ENCODE measurements around the gene SCN2A. TPM values are rescaled to one million over a fixed set of nuclear protein-coding genes. Genes with fewer than 3 reads are reported as not detected.

The SCN2A gene
- total RNA-seq, 1 donor from 2014 or later, result 2.9 TPM

GRCh38 chr2:165414187-165414586, 175.0 kb downstream of the SCN2A start:
- peaks cover 28% of the 10 kb centered on the region for H3K9me3 Mint-ChIP-seq
- no peak for DNase-seq (ENCODE audit: low spot score in 2 of 2, unreplicated experiment in 2 of 2)
- H3K4me1 Mint-ChIP-seq, result peaks cover 2% of the 10 kb centered on the region
- H3K27ac Mint-ChIP-seq, result no peak overlapping the region
- H3K4me3 Mint-ChIP-seq, result no peak overlapping the region
- TF ChIP-seq CTCF (IDR thresholded peaks at IDR 0.05; ENCODE audit: unreplicated experiment), result no peak
- no peaks in the 10 kb centered on the region for H3K36me3 Mint-ChIP-seq
- no peaks in the 10 kb centered on the region for H3K27me3 Mint-ChIP-seq (ENCODE audit: low read depth)

- Mint-ChIP-seq H3K36me3 (no peaks in the 10 kb centered on the region), H3K4me3 (no peak overlapping the region), H3K27ac (no peak overlapping the region), H3K27me3 (ENCODE audit: low read depth) (no peaks in the 10 kb centered on the region), H3K9me3 (peaks cover 36% of the 10 kb centered on the region), H3K4me1 (no peaks in the 10 kb centered on the region)
- TF ChIP-seq CTCF (IDR thresholded peaks at IDR 0.05; ENCODE audit: unreplicated experiment), result no peak
- DNase-seq (ENCODE audit: low spot score in 2 of 2, unreplicated experiment in 2 of 2), result no peak
These were observed 177.8 kb downstream of the SCN2A start for GRCh38 chr2:165417009-165417408.

GRCh38 chr2:165420231-165420630, 181.0 kb downstream of the SCN2A start:
- no peak overlapping the region for H3K27ac Mint-ChIP-seq
- no peak for DNase-seq (ENCODE audit: low spot score in 2 of 2, unreplicated experiment in 2 of 2)
- TF ChIP-seq CTCF (IDR thresholded peaks at IDR 0.05; ENCODE audit: unreplicated experiment), result no peak
- H3K27me3 Mint-ChIP-seq (ENCODE audit: low read depth), result no peaks in the 10 kb centered on the region
- peaks cover 8% of the 10 kb centered on the region for H3K36me3 Mint-ChIP-seq
- H3K9me3 Mint-ChIP-seq, result peaks cover 44% of the 10 kb centered on the region
- no peak overlapping the region for H3K4me3 Mint-ChIP-seq
- H3K4me1 Mint-ChIP-seq, result no peaks in the 10 kb centered on the region

GRCh38 chr2:165423081-165423480, 183.9 kb downstream of the SCN2A start:
- no peaks in the 10 kb centered on the region for H3K4me1 Mint-ChIP-seq
- no peak overlapping the region for H3K27ac Mint-ChIP-seq
- H3K27me3 Mint-ChIP-seq (ENCODE audit: low read depth), result no peaks in the 10 kb centered on the region
- H3K9me3 Mint-ChIP-seq, result peaks cover 21% of the 10 kb centered on the region
- TF ChIP-seq CTCF (IDR thresholded peaks at IDR 0.05; ENCODE audit: unreplicated experiment), result no peak
- peaks cover 8% of the 10 kb centered on the region for H3K36me3 Mint-ChIP-seq
- DNase-seq (ENCODE audit: low spot score in 2 of 2, unreplicated experiment in 2 of 2), result no peak
- H3K4me3 Mint-ChIP-seq, result no peak overlapping the region

GRCh38 chr2:165425556-165425955, 186.3 kb downstream of the SCN2A start:
- H3K27ac Mint-ChIP-seq, result no peak overlapping the region
- no peaks in the 10 kb centered on the region for H3K27me3 Mint-ChIP-seq (ENCODE audit: low read depth)
- no peak for TF ChIP-seq CTCF (IDR thresholded peaks at IDR 0.05; ENCODE audit: unreplicated experiment)
- H3K36me3 Mint-ChIP-seq, result peaks cover 8% of the 10 kb centered on the region
- H3K4me3 Mint-ChIP-seq, result no peak overlapping the region
- H3K9me3 Mint-ChIP-seq, result peaks cover 21% of the 10 kb centered on the region
- DNase-seq (ENCODE audit: low spot score in 2 of 2, unreplicated experiment in 2 of 2), result no peak
- no peaks in the 10 kb centered on the region for H3K4me1 Mint-ChIP-seq

- Mint-ChIP-seq H3K4me1 (no peaks in the 10 kb centered on the region), H3K27ac (no peak overlapping the region), H3K9me3 (peaks cover 9% of the 10 kb centered on the region), H3K27me3 (ENCODE audit: low read depth) (no peaks in the 10 kb centered on the region), H3K36me3 (peaks cover 4% of the 10 kb centered on the region), H3K4me3 (no peak overlapping the region)
- DNase-seq (ENCODE audit: low spot score in 2 of 2, unreplicated experiment in 2 of 2), result no peak
- no peak for TF ChIP-seq CTCF (IDR thresholded peaks at IDR 0.05; ENCODE audit: unreplicated experiment)
These were observed 188.5 kb downstream of the SCN2A start for GRCh38 chr2:165427686-165428085.

Data from mesothelial cell of epicardium (in vitro differentiated cells).